ENCODE data around the gene UBTD2. TPM values are rescaled to one million over a fixed set of nuclear protein-coding genes. Genes with fewer than 3 reads are reported as not detected.
A peak's percentile ranks its signal among the peaks of the same experiment; 100 is the strongest.

Gene UBTD2
- total RNA-seq, 1 donor from 2014 or later: 15.8 TPM

DNA sequence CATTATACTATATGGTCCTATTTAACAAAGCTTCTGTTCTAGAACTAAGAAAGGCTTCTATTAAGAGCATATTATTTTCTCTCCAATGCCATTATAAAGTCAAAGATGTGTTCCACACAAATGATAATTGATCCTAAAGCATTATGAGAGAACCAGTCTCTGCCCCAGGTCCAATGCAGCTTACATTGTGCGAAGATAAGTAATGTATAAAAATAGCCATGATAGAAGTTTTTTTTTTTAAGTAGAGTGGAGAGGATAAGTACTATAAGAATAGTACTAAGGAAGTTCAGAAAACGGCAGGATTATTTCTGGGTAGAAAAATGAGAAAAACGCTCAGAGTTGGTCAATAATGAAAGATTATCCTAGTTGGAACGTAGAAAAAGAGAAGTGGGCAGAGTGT lies 15.6 kb downstream of the UBTD2 start:
- Histone ChIP-seq H3K4me3 (no peak overlapping the region), H3K4me1 (peaks cover 28% of the 10 kb centered on the region), H3K9me3 (no peaks in the 10 kb centered on the region), H3K27me3 (ENCODE audit: low read depth) (no peaks in the 10 kb centered on the region), H3K36me3 (peaks cover 3% of the 10 kb centered on the region), H3K27ac (no peak overlapping the region)
- TF ChIP-seq, protein P1, sequence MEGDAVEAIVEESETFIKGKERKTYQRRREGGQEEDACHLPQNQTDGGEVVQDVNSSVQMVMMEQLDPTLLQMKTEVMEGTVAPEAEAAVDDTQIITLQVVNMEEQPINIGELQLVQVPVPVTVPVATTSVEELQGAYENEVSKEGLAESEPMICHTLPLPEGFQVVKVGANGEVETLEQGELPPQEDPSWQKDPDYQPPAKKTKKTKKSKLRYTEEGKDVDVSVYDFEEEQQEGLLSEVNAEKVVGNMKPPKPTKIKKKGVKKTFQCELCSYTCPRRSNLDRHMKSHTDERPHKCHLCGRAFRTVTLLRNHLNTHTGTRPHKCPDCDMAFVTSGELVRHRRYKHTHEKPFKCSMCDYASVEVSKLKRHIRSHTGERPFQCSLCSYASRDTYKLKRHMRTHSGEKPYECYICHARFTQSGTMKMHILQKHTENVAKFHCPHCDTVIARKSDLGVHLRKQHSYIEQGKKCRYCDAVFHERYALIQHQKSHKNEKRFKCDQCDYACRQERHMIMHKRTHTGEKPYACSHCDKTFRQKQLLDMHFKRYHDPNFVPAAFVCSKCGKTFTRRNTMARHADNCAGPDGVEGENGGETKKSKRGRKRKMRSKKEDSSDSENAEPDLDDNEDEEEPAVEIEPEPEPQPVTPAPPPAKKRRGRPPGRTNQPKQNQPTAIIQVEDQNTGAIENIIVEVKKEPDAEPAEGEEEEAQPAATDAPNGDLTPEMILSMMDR (IDR thresholded peaks at IDR 0.05): no peak
- DNase-seq (no peak), ATAC-seq (no peak)
- intact Hi-C loops (cut with DNase I): no loop called here

DNA sequence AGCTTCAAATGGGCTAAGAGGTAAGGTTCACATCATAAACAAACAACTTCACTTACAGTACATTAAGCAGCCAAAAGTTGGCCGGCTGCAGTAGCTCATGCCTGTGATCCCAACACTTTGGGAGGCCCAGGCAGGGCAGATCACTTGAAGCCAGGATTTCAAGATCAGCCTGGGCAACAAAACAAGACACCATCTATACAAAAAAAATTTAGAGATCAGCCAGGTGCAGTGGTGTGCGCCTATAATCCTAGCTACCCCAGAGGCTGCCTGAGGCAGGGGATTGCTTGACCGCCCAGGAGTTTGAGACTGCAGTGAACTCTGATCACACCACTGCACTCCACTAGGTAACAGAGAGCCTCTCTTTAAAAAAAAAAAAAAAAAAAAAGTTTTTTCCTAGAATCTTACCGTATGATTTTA lies 16.9 kb downstream of the UBTD2 start:
- Histone ChIP-seq H3K4me1 (peaks cover 33% of the 10 kb centered on the region), H3K27ac (no peak overlapping the region), H3K27me3 (ENCODE audit: low read depth) (no peaks in the 10 kb centered on the region), H3K9me3 (no peaks in the 10 kb centered on the region), H3K36me3 (peaks cover 3% of the 10 kb centered on the region), H3K4me3 (no peak overlapping the region)
- intact Hi-C loops (cut with DNase I): no loop called here
- DNase-seq (peak; percentile 56), ATAC-seq (peak; percentile 77 to 87)
- TF ChIP-seq, protein P1 (IDR thresholded peaks at IDR 0.05): no peak

DNA sequence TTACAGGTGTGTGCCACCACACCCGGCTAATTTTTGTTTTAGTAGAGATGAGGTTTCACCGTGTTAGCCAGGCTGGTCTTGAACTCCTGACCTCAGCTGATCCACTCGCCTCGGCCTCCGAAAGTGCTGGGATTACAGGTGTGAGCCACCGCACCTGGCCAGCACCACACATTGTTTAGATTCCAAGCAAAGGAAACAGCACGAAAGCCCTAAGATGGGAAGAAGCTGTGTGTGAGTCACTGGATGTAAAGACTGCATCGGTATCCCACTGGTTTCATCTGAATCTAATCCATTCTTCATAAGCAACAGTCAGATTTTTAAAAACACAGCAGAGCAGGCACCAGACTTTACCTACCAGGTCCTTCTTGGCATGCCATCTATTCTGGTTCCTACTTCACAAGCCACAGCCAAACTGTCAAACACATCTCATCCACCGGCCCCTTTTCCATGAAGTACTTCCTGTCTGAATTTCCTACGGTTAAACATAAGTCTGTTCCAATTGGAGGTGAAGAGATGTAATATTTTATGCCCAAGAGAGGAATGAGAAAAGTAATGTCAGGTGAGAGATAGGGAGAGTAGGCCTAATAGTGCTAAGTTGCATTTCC lies 17.4 kb downstream of the UBTD2 start:
- Histone ChIP-seq H3K27ac (no peak overlapping the region), H3K36me3 (peaks cover 3% of the 10 kb centered on the region), H3K27me3 (ENCODE audit: low read depth) (no peaks in the 10 kb centered on the region), H3K9me3 (no peaks in the 10 kb centered on the region), H3K4me3 (no peak overlapping the region), H3K4me1 (peaks cover 38% of the 10 kb centered on the region)
- TF ChIP-seq, protein P1 (IDR thresholded peaks at IDR 0.05): no peak
- intact Hi-C loops (cut with DNase I): no loop called here
- no peak for DNase-seq
- peak; percentile 25 to 54 for ATAC-seq

DNA sequence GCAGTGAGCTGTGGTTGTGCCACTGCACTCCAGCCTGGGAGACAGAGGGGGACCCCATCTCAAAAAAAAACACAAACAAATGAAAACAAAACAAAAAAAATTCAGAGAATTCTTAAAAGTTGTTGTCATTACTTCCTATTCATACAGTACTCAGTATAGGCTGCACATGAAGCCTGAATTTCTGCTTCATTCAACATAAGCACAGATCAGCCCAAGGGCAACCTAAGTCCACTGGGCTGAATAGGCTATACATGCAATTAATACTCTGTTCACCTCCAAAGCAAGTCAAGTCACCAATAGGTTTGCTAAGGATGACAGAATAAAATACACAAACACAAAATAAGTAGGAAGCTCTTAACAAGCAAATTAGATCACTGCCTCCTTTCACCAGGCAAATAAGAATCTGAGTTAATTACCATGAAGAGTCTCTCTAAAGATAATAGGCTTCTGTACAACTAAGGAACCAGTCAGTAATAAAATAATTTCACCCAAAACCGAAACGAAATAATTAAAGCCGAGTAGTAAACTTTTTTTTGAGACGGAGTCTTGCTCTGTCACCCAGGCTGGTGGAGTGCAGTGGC lies 18.7 kb downstream of the UBTD2 start:
- no peaks in the 10 kb centered on the region for H3K27me3 ChIP-seq (ENCODE audit: low read depth)
- H3K9me3 ChIP-seq: no peaks in the 10 kb centered on the region
- peaks cover 3% of the 10 kb centered on the region for H3K36me3 ChIP-seq
- TF ChIP-seq, protein P1 (IDR thresholded peaks at IDR 0.05): no peak
- H3K4me3 ChIP-seq: no peak overlapping the region
- no peak for ATAC-seq
- peaks cover 47% of the 10 kb centered on the region for H3K4me1 ChIP-seq
- intact Hi-C loops (cut with DNase I): no loop called here
- no peak overlapping the region for H3K27ac ChIP-seq
- DNase-seq: no peak

DNA sequence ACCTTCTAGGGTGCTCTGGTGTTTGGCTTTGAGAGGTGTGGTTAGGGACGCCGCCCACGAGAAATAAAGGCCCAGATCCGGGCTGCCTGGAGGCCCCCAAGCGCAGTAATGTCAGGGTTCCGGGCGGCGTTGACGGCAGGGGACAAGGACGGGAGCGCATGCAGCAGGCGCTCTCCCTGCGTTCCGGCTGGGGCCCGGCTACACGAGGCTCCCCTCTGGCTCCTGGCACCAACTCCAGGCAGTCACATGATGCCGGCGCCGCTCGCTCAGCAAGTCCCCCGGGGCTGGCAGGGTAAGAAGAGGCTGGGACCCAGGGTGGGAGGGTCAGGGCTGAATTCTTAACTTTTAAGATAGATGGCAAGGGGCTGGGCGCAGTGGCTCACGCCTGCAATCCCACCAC lies 28.1 kb downstream of the UBTD2 start:
- H3K36me3 ChIP-seq: peaks cover 10% of the 10 kb centered on the region
- ATAC-seq: no peak
- H3K4me1 ChIP-seq: peaks cover 1% of the 10 kb centered on the region
- no peak for DNase-seq
- no peak overlapping the region for H3K27ac ChIP-seq
- H3K9me3 ChIP-seq: peaks cover 20% of the 10 kb centered on the region
- no peaks in the 10 kb centered on the region for H3K27me3 ChIP-seq (ENCODE audit: low read depth)
- TF ChIP-seq, protein P1 (IDR thresholded peaks at IDR 0.05): no peak
- H3K4me3 ChIP-seq: no peak overlapping the region
- intact Hi-C loops (cut with DNase I): no loop called here

Measured in lower lobe of right lung (tissue), 2 donors.